NK-92 (cell line): Measurements from ENCODE around the gene ARID5A.
"Not testable (repeated sequence)": the region's sequence is repeated elsewhere in the genome, so short reads cannot be mapped to it uniquely, and the experiment has no call there.

ENCODE experiments used
- DNase-seq: peaks from one replicate; lab custom pipeline; 2025; ENCODE audit not compliant: unreplicated experiment; lab: John Stamatoyannopoulos, UW

Gene ARID5A

DNA sequence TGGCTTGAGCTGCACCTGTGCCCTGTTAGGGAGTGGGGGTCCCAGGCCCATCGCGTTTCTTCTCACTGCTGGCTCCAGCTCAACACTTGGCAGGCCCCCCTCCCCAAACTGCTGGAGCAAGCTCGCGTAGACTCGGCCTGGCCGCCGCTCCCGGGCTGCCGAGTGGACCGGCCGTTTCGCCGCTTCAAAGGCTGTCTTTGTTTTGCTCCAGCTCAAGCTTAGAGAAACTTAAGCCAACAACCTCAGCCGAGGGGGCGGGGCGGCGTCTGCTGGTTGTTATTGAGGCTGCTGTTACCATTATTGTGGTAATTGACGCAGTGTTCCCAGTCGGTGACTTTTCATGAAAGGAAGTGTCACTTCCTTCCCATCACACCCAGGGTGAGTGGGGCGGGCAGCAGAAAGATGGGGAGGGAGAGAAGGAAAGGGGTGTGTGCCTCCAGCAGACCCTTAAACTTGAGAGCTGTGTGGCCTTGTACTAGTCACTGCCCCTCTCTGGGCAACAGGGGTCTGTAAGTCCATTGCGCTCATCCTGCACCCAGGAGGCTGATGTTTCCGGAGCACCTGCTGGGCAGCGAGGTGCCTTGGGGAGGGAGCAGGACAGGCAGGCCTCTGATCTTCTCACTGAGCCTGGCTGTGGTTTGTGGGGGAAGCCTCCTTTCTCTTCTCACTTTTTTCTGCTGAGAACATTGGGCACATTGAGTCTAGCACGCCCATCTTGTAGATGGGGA is 2.1 kb downstream of the ARID5A start:
- peak; percentile 76 for DNase-seq

DNA sequence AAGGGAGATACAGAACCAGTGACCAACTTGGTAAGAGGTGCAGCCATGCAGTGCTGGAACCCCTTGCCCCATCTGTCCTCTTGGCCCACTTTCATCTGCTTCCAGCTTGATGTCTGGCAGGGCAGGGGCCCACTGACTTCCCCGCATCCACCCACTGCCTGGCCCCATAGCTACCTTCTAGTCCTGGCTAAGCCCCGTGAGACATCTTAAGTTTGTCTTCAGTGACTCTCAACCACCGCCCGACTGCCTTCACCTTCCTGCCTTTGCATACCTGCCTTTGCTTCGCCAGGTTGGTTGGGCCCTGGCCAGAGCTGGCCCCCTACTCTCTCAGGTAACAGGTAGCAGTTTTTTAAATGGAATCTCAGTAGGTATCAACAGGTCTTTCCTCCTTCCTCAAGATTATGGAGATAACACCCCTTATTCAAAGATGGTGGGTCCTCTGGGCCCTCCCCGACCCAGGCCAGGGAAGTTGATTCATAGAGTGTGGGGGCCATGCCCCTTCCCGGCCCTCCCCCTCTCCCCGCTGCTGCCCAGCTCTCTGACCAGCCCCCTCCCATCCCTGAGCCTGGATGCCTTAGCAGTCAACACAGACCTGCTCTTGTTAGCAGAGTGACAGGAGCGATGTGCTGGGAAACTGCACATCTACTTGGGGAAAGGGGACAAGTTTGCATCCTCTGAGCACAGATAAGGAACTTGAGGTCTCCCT is 2.8 kb downstream of the ARID5A start:
- DNase-seq, result no peak

DNA sequence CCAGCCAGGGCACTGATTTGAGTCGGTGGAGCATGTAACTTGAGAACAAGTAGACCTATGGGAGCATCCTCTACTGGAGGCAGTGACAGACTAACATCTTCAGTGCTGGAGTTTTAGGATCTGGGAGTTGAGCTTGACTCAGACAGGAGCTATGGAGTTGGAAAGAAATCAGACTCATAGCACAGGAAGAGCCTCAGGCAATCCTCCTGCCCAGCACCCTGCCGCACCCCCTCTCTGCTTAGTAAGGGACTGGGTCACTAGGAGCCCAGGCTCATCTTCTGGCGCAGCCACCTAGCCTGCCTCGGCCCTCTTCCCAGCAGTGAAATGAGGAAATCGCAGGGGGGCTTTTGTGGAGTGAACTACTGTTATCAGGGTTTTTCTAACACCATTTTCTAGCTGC is 3.6 kb downstream of the ARID5A start:
- no peak for DNase-seq

DNA sequence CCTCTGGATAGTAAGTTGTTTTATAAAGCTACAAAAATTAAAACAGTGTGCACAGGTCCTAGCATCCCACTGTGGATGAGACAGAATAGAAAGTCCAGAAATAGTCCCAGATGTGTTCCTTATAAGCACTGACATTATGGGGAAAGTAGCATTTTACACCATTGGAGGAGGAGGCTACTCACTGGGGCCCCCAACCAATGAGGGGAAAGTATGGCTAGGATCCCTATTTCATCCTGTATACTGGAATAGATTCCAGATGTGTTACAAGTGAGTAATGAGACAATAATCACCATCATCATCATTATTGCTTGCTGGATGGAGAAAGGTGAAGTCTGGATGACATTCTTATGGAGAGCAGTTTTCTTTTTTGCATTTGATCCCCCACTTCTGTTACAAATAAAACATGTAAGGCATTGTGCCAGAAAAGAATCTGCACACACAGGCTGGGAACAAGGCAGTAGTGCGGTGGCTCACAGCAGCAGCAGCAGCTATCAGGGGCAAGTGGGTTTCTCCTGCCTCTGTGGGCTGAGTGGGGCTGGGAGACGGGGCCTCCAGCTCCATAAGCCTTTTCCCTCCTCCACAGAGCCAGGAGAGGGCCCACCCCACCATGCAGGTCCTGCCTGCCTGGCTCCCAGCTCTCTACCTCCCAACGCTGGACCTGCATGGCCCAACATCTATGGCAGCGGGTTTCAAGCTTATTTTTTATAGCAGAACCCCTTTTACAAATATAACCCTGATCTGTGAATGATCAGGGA is 5.0 kb downstream of the ARID5A start:
- DNase-seq, result no peak

DNA sequence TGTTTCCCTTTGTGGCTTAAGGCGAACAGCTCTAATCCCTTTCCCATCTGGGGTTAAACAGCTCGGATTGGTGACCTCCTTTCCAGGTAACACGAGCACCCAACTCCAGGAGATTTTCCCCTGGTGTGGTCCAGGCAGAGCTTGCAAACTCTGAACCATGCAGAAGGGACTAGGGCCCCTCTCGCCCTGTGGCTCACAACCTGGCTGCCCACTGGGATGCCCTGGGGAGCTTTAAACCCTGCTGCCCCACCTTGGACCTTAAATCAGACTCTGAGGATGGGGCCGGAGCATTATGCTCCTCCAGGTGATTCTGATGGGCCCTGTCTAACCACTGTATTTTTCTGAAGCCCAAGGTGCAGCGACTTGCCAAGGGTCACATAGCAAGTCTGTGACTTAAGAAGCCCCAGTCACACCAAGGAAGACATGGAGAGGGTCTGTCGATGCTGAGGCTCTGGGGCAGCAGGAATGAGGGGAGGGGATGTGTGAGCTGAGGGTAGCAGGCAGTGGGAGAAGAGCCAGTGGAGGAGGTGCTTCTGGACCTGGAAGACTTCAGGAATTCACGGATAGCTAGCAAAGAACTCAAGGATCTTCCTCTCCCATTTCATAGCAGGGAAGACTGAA is 5.9 kb downstream of the ARID5A start:
- DNase-seq, result no peak

DNA sequence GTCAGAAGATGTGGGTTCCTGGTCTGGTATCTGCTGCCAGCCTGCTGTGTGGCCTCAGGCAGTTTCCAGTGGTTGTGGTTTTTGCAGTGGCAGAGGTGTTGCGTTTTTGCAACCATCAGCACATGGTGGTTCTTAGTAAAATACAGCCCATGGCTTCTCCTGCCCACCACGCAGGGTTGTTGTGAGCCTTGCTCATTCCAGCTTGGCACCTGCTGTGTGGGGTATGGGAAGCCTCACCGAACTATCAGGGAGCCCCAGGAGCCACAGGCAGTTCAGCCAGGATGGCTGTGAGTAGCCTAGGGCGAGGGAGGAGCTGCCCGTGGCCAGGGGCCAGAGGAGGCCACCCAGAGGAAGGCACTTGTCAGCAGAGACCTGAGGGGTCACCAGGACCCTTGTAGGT is 9.8 kb downstream of the ARID5A start:
- no peak for DNase-seq

DNA sequence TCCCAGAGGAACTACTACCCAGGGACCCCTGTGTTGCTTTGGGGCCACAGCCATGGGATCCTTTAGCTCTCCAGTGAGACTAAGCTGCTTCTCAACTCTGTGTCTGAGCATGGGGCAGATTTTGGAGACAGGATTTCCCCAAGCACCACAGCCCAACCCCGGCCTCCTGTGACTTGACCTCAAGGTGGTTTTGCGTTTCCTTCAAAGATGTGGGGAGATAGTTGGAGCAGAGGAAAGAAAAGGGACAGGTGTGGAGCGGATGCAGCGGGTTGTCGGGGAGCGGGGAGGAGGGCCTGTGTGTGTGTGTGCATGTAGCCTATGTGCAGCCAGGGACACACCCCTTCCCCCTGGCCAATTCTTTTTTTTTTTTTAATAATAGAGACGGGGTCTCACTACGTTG is 10.2 kb downstream of the ARID5A start:
- no peak for DNase-seq

DNA sequence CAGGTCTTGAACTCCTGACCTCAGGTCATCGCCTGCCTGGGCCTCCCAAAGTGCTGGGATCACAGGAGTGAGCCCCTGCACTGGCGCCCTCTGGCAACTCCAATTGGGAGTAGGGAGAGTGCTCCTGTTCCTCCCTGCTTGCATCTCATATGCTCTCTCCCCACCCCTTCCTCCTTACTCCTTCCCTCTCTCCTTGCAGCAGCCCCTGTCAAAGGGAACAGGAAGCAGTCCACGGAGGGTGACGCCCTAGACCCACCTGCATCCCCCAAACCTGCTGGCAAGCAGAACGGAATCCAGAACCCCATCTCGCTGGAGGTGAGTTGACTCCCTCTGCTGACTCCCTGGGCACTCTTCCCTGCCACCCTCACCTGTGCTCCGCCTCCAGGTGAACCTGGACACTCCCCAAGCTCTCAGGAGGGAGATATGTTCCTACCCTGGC is 10.7 kb downstream of the ARID5A start:
- no peak for DNase-seq

DNA sequence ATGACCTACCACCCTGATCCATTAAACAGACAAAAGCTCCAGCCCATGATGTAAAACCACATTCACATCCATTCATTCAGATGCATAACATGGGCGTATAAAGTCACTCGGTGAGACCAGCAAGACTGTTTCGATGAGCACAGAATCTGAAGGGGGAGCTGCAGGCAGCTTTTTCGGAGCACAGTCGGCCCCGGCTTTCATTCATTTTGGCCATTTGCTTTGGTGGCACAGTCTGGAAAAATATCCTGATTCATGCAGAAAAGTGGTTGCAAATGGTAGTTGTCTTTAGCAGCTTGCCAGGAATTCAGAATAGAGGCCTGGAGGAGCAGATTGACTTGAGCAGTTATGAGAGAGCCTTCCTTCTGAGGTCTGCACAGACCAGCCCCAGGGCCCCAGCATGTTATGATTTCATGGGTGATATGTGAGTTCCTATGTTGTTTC is 11.2 kb downstream of the ARID5A start:
- DNase-seq, result no peak

DNA sequence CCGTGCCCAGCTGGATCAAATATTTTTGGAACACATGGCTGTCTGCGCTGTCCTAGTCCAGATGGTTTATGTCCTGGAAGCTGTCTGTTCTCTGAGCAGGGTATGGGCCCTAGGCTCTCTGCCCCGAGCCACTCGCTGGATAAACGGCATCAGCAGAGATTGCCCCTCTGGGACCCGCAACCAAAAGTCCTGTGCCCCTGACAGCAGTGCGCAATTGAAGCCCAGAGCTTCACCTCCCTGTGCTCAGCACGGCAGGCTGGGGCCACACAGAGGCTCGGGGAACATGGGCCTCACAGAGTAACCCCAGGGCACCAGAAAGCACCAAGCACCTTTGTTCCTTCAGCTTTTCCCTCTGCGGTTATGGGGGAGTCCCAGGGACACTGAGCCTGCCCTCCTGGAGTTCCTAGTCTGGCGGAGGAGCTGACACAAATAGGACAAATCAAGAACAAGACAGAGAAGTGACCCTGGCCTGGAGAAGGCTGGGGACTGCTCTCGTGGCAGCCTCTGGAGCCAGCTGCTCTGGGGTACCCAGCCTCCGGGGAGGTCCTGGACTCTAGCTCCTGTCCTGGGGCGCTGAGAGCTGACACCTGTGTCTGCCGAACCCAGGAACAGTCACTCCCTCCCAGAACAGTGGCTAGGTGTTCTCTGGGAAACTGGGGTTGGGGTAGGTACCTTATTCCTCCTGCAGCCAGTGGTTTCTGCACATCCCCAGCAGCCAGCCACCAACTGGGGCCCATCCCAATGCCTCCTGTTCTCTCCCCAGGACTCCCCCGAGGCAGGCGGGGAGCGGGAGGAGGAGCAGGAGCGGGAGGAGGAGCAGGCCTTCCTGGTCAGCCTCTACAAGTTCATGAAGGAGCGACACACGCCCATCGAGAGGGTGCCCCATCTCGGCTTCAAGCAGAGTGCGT is 12.3 kb downstream of the ARID5A start:
- no peak for DNase-seq

DNA sequence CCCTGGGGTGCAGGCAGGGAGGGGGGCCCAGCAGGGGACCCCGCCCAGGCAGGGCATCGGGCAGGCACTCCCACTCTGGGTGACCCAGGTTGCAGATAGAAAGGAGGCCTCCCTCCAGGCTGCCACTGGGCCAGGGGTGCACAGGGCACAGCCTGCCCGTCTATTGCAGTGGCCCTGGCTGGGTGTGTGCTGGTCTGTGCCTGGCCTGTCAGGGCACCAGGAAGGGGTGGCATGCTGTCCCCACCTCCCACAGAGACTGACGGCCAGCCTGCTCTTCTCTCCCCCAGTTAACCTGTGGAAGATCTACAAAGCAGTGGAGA is 12.9 kb downstream of the ARID5A start:
- DNase-seq, result no peak

DNA sequence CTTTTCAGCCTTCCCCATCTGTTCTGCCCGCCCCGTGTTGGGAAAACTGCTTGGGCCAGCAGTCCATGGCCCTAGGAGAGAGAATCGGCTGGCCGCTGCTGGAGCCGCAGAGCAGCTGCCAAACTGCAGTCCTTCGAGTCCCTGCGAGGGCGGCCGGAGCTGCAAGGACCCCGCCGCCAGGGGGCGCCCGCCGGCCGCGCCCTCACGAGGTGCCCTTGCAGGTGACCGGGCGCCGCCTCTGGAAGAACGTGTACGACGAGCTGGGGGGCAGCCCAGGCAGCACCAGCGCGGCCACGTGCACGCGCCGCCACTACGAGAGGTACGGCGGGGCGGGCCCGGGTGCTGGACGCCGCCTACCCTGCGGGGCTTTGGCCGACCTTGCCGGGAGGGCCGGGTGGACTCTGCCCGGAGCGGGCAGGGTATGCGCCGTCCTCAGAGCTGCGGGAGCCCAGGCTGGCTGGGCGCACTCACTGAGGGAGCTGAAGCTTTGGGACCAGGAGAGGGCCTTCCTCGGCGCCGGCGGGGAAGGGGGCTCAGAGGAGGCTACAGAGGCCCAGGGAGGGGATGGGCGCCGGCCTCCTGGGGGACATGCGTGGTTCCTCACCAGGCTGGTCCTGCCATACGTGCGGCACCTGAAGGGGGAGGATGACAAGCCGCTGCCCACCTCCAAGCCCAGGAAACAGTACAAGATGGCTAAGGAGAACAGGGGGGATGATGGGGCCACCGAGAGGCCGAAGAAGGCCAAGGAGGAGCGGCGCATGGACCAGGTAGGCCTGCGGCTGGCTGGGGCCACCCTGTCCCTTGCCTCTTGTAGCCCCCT is 13.6 kb downstream of the ARID5A start:
- DNase-seq, result no peak

DNA sequence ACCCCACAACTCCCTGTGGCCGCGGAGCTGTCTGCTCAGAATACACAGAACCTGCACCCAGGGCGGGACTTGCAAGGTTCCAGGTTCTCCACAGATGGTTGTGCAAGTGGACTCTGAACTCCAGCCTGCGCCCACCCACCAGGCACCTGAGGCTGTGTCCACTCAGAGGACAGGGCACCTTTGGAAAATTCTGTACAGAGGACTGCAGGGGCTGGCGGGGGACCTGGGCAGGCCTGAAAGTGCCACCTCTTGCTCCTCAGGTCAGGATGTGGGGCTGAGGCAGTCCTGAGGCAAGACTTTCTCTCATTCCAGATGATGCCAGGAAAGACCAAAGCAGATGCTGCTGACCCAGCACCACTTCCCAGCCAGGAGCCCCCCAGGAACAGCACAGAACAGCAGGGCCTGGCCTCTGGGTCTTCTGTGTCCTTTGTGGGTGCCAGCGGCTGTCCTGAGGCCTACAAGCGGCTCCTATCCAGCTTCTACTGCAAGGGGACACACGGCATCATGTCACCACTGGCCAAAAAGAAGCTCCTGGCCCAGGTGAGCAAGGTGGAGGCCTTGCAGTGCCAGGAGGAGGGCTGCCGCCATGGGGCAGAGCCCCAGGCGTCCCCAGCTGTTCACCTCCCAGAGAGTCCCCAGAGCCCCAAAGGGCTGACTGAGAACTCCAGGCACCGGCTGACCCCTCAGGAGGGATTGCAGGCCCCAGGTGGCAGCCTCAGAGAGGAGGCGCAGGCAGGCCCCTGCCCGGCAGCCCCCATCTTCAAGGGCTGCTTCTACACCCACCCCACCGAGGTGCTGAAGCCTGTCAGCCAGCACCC is 14.4 kb downstream of the ARID5A start:
- no peak for DNase-seq

DNA sequence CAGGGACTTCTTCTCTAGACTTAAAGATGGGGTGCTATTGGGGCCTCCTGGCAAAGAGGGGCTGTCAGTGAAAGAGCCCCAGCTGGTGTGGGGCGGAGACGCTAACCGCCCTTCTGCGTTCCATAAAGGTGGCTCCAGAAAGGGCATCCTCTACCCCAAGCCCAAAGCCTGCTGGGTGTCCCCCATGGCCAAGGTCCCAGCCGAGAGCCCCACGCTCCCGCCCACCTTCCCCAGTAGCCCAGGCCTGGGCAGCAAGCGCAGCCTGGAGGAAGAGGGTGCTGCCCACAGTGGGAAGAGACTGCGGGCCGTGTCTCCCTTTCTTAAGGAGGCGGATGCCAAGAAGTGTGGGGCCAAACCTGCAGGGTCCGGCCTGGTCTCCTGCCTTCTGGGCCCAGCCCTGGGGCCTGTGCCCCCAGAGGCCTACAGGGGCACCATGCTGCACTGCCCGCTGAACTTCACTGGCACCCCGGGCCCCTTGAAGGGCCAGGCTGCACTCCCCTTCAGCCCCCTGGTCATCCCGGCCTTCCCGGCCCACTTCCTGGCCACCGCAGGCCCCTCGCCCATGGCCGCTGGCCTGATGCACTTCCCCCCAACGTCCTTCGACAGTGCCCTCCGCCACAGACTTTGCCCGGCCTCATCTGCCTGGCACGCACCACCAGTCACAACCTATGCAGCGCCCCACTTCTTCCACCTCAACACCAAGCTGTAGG is 15.2 kb downstream of the ARID5A start:
- DNase-seq, result no peak

DNA sequence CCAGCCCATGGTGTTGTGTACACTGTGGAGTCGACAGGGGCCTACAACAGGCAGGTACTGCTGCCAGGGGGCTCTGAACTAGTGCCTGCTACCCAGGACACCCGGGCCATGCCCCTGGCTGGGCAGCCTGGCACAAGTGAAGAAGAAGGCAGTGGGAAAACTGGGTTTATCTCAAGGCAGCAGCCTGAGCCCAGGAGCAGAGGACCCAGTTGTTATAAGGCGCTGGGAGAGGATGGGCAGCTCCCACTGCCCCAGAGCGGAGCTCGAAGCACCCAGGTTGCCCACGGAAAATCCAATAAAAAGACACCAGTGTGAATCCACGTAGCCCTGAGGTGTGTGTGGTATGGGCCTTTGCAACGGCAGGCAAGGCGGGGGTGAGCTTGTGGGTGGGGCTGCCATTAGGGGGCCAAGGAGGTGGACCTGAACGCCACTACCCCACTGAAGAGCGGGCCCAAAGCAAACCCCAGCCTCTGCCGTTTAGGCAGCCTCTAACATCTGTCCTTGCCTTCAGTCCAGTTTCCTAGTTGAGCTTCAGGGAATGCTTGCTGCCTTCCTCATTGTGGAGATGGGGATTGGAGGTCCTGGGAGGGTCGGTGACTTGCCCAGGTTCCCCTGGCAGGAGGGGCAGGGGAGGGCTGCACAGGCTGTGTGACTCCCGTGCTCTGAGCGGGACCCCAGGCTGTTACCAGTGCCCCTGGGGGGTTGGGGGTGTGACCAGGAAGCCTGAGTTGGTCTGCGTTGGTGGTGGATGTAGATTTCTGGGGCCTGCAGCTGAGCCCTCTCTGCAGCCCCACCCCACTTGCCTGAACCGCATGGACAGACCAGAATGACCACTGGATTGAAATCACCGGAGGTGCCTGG is 16.0 kb downstream of the ARID5A start:
- DNase-seq, result no peak

DNA sequence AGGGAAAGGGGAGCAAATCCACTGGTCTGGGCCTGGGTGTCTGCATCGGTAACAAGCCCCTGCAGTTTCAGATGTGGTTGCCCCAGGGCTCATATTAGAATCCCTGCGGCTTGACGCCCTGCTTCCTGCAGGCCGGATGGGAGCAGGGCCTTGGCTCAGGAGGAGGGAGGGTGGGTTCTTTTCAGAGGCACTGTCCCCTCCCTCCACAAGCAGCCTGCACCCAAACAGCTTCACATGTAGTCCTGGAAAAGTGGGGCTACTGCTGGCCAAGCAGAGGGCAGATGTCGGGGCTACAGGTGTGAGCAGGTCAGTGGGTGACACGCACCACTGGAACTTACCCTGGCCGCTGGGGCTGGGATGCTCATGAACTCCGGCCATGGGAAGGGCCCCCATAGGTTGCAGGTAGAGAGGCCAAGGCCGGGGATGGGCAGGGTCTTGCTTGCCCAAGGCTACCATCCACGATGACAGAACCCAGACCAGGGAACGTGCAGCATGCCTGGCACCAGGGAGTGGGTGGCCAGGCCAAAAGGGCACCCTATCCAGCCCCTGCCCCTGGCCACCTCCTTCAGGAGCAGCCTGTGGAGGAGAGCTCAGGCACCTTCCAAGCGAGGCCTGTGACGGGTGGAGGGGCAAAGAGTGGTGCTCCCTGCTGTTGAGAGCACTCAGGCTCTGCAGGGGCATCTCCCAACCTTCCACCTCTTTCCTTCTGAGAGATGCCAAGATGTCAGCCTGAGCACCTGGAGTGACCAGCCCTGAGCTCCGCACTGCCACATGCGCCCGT is 16.8 kb downstream of the ARID5A start:
- DNase-seq, result no peak

DNA sequence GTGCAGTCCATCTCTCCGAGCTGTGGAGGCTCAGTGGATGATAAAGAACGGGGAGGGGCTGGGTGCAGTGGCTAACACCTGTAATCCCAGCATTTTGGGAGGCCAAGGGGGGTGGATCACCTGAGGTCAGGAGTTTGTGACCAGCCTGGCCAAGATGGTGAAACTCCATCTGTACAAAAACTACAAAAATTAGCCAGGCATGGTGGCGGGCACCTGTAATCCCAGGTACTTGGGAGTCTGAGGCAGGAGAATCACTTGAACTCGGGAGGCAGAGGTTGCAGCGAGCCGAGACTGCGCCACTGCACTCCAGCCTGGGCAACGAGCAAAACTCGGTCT is 17.4 kb downstream of the ARID5A start:
- DNase-seq, result not testable (repeated sequence)
